Activated effector memory CD4-positive, alpha-beta T cell treated with Interleukin-2 at 50 U/mL for 16 hours (primary cell): Measurements from ENCODE around the gene SCN2B.

ENCODE experiments used
- DNase-seq: peaks from one replicate; pipeline ENCODE4 v3.0.0-alpha.2; 2020

SCN2B gene

DNA sequence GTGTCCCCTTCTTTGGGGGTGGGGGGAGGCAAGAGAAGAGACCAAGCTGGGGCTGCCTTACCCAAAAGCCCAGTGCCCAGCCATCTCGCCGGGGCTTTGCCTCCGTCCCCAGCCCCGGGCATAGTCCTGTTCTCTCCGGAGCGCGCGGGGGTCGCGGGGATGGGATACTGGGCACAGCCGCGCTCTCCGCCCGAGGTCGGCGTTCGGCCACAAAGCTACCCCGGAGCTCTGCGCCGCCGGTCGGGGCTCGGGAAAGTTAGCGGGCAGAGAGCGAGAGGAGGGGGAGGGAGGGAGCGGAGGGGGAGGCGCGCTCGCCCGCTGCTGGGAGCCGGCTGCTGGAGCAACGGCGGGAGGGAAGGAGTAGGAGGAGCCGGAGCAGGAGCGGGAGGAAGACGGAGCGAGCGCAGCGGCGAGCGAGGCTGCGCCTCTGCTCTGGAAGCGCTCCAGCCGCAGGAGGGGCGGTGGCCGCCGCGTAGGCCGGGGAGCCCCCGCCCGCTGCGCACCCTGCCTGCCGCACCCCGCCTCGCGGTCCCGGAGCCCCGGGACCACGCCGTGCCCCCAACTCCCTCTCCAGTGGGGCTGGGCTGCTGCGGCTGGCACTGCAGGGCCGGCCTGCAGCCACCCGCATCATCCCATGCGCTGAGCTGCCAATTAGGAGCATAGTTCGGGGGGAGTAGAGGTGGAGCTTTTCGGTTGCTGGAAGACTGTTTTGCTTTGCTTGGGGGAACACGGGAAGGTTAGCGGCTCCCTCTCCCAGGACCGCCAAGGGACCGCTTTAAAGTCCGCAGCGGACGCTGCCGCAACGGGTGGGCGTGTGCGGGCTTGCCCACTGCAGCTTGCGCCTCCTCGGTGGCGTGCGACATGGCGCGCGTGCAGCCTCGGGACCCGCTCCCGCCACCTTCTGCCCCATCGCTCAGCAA lies 23.6 kb downstream of the SCN2B start, which contains the start of gene SCN4B:
Gene SCN4B (minus strand): TSS at position 272 of the 920 bp plus-strand sequence. CDS start 150 bp downstream, at position 122.
- no peak for DNase-seq

GRCh38 chr11:118152020-118152551 lies 24.4 kb downstream of the SCN2B start:
- no peak for DNase-seq

- DNase-seq: no peak
Observed at GRCh38 chr11:118151431-118151830, 25.0 kb downstream of the SCN2B start.

GRCh38 chr11:118149493-118149892 lies 26.9 kb downstream of the SCN2B start:
- no peak for DNase-seq

GRCh38 chr11:118148856-118149255 lies 27.6 kb downstream of the SCN2B start:
- no peak for DNase-seq

- no peak for DNase-seq
Observed at GRCh38 chr11:118148240-118148639, 28.2 kb downstream of the SCN2B start.

- DNase-seq: no peak
Observed at GRCh38 chr11:118147502-118147901, 28.9 kb downstream of the SCN2B start.

- no peak for DNase-seq
Observed at GRCh38 chr11:118146554-118146953, 29.9 kb downstream of the SCN2B start.

- peak; percentile 79 for DNase-seq
Observed at GRCh38 chr11:118145285-118146227, 30.9 kb downstream of the SCN2B start.

DNA sequence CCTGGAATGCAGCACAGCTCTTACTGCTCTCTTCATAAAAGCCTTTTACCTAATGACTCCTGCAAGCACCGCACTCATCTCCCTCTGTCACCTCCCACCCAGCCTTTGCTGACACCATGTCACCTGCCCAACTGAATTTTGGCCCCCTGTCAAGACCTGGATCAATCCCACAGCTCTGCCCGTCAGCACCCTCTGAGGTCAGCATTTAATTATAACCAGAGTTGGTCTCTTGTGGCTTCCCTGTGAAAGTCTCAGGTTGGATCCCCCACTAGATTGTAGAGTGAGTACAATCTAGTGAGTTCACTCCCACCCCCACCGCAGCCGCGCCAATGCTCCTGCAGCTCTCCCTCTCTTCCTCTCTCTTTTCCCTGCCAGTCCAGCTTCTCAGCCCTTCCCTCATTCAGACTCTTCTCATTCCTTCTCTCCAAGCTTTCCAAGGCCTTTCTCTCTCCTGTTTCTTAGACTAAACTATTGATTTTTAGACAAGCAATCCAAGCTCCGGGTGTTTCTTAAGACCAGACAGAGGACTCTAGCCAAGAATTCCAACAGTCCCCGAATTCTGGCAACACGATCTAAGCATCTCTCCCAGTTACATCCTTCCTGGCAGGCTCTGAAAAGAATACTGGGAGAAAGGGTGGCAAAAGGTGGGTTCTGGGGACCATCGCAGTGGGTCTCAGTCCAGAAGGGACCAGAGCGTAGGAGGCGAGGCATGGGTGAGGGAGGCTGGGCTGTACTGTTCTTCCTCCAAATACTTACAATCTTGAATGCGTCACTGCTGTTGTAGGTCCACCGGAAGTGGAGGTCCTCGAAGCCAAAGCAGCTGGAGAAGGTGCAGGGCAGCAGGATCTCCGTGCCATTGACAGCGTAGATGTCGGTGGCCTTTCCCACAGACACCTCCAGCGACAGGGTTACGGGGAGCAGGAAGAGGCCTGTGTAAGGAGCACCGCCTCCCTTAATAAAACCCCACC lies 31.9 kb downstream of the SCN2B start:
- DNase-seq: no peak

DNA sequence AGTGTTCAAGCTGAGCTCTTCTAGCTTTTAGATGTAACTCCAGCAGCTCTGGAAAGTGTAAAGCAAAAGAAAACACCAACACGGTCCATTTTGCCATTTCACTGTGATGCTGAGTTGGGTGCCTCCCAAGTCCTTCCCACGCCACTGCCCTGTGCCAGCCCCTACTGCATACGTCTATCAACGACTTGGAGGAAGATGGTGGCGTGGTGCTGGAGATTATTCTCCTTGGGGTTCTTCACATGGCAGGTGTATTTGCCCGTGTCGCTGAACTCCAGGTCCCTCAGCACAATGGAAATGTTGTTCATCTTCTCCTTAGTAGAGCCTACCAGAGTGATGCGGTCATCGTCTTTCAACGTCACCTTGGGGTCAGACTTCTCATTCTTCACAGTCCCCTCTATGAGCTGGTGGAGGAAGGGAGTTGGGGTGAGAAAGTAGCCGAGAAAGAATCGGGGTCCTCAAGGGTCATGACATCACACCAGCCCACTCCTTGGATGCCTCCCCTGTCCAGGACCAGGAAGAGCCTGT lies 32.7 kb downstream of the SCN2B start:
- DNase-seq: no peak

DNA sequence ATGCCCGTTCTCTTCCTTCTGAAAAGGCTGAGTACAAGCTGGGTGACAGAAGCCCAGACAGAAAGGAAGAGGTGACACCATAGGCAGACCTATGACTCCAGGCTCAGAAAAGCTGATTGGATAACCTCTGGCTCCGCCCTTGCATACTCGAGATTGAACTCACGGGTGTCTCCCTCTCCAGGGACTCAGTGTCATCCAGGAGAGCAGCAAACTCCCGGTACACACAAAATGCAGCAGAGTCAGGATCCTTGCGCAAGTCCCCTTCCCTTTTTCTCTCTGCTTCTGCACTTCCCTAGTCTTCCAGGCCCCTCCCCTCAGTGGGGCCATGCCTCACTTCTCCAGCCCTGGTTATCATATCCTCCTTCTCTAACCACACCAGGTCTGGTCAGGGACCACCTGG lies 33.6 kb downstream of the SCN2B start:
- DNase-seq: no peak

DNA sequence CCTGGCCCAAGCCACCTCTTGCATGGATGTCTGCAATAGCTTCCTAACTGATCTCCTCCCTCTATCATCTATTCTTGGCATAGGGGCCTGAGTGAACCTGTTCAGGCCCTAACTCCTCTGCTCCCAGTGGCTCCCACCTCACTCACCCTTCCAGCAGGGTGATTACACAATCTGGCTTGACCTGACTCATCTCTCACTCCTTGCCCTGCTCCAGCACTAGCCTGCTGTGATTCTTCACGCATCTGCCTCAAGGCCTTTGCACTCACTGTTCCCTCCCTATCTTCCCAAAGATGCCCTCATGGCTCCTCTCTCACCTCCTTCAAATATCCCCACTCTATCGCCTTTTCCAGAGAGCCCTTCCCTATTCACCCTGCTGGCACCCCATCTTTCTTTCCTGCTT lies 34.4 kb downstream of the SCN2B start:
- no peak for DNase-seq

GRCh38 chr11:118139578-118139977 lies 36.9 kb downstream of the SCN2B start:
- DNase-seq: no peak

- no peak for DNase-seq
Observed at GRCh38 chr11:118138839-118139420, 37.5 kb downstream of the SCN2B start.

DNA sequence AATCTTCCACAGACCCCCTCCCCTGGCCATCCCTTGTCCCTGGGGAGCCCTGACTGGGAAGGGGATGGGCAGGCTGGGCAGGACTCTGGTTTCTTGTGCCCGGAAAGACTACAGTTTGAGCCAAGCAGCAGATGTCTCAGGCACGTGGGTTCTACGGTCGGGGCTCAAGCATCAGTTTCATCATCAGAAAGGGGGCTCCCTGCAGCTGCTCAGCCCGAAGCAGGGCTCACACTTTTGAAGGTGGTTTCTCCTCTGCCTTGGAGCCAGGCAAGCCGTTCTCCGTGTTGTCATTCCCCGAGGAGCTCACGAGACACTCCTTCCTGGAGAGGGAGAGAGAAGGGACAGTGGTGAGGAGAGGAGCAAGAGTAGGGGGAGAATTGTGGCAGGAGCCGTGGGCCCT lies 39.6 kb downstream of the SCN2B start:
- no peak for DNase-seq

GRCh38 chr11:118136341-118136740 lies 40.1 kb downstream of the SCN2B start:
- DNase-seq: no peak

- DNase-seq: no peak
Observed at GRCh38 chr11:118135796-118136165, 40.7 kb downstream of the SCN2B start.

DNA sequence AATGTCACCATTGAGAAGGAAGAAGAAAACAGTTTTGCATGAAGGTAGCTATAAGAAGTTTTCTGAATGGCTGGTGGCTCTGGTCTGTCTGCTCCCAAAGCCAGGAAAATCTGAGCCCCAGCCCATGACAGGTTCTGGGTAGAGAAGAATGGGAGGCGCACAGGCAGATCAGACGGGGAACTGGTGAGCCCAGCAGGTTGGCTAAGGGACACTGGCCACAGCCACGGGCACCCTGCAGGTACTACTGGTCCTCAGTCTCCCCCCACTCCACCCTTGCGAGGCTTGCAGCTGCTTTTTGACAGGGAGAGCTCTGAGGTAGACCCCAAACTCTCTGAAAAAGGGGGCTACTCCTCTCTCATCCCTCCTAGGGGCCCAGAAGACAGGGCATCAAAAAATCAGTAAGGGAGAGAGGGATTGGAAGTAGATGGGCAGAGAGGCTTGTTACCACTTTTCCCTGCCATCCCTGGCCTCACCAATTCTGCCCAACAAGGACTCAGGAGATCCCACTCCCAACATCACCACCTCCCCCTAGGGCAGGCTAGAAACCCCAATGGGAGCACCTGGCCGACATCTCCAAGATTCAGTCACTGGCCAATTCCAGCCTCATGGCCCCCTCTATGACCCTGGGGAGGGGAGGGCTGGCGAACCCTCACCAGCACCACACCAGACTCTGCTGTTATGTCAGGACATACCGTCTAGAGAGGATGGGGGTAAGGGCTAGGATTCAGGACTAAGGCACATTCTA lies 41.2 kb downstream of the SCN2B start:
- DNase-seq: no peak

- no peak for DNase-seq
Observed at GRCh38 chr11:118133816-118134215, 42.6 kb downstream of the SCN2B start.
